Measurements from ENCODE around the gene CARM1.

DNA sequence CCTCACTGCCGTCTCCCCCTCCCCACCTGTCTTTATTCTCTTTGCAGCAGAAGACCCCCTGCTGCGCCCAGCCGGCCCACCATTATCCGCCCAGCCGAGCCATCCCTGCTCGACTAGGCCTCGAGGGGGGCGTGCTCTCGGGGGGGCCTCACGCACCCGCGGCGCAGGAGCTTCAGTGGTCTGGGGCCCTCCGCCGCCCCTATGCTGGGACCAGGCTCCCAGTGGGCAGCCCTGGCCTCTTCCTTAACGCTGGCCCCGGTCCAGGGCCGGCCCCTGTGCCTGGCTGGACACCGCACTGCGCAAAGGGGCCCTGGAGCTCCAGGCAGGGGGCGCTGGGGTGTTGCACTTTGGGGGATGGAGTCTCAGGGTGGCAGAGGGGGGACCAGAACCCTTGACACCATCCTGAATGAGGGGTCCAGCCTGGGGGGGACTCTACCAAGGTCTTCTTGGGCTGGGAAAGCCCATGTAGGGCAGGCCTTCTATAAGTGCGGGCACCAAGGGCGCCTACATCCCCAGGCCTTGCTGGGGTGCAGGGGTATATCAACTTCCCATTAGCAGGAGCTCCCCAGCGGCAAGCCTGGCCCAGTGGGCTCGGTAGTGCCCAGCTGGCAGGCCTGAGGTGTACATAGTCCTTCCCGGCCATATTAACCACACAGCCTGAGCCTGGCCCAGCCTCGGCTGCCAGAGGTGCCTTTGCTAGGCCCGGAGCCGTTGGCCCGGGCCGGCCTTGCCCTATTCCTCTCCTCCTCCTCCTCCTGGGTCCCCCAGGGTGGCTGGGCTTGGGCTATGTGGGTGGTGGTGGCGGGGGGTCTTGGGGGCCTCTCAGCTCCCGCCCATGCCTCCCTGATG, 40.2 kb upstream of the CARM1 start:
- TF ChIP-seq, protein P1, sequence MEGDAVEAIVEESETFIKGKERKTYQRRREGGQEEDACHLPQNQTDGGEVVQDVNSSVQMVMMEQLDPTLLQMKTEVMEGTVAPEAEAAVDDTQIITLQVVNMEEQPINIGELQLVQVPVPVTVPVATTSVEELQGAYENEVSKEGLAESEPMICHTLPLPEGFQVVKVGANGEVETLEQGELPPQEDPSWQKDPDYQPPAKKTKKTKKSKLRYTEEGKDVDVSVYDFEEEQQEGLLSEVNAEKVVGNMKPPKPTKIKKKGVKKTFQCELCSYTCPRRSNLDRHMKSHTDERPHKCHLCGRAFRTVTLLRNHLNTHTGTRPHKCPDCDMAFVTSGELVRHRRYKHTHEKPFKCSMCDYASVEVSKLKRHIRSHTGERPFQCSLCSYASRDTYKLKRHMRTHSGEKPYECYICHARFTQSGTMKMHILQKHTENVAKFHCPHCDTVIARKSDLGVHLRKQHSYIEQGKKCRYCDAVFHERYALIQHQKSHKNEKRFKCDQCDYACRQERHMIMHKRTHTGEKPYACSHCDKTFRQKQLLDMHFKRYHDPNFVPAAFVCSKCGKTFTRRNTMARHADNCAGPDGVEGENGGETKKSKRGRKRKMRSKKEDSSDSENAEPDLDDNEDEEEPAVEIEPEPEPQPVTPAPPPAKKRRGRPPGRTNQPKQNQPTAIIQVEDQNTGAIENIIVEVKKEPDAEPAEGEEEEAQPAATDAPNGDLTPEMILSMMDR (IDR thresholded peaks at IDR 0.05; ENCODE audit: poor library complexity, severe bottlenecking) = no peak
- TF ChIP-seq SMC3 (conservative IDR thresholded peaks at IDR 0.05; ENCODE audit: poor library complexity) (no peak), EZH2 (IDR thresholded peaks at IDR 0.05; ENCODE audit: borderline replicate concordance, insufficient read depth, low read length, poor library complexity, severe bottlenecking) (no peak)

All from neural cell (in vitro differentiated cells).